GM19328 (cell line): ENCODE measurements around the gene OR56B1.

Source experiments
- ATAC-seq: cut with Tn5 transposase; IDR thresholded peaks from one replicate; pipeline ENCODE4 v1.9.1; 2021; ENCODE audit warnings: mild to moderate bottlenecking, moderate library complexity; ENCODE audit not compliant: unreplicated experiment

The OR56B1 gene

GRCh38 chr11:5726351-5726750 lies 9.9 kb upstream of the OR56B1 start:
- no peak for ATAC-seq

GRCh38 chr11:5727691-5728090 lies 8.6 kb upstream of the OR56B1 start:
- no peak for ATAC-seq

GRCh38 chr11:5737091-5737490 lies 843 bp downstream of the OR56B1 start:
- ATAC-seq, result no peak

- no peak for ATAC-seq
Observed at GRCh38 chr11:5737670-5738392, 1.6 kb downstream of the OR56B1 start.

GRCh38 chr11:5738431-5738830 lies 2.2 kb downstream of the OR56B1 start:
- no peak for ATAC-seq

- ATAC-seq, result no peak
Observed at GRCh38 chr11:5746614-5747013, 10.4 kb downstream of the OR56B1 start.

GRCh38 chr11:5749836-5750235 lies 13.6 kb downstream of the OR56B1 start:
- no peak for ATAC-seq

GRCh38 chr11:5753943-5754342 lies 17.7 kb downstream of the OR56B1 start, which contains the start of gene OR52N4:
OR52N4 (plus strand) TSS chr11:5754243; CDS start chr11:5754741, 498 bp downstream.
- ATAC-seq, result no peak

- no peak for ATAC-seq
Observed at GRCh38 chr11:5767056-5767455, 30.8 kb downstream of the OR56B1 start.

- ATAC-seq, result no peak
Observed at GRCh38 chr11:5783255-5783654, 47.0 kb downstream of the OR56B1 start, which contains the start of gene OR52N5. OR52N5 (minus strand) TSS chr11:5783355; CDS start chr11:5778634, 4,721 bp downstream.
